ENCODE data around the gene SYT3. TPM values are rescaled to one million over a fixed set of nuclear protein-coding genes. Genes with fewer than 3 reads are reported as not detected.
"Not testable (repeated sequence)": the region's sequence is repeated elsewhere in the genome, so short reads cannot be mapped to it uniquely, and the experiment has no call there.

SYT3 gene
- total RNA-seq, 1 donor from 2014 or later, result not detected

DNA sequence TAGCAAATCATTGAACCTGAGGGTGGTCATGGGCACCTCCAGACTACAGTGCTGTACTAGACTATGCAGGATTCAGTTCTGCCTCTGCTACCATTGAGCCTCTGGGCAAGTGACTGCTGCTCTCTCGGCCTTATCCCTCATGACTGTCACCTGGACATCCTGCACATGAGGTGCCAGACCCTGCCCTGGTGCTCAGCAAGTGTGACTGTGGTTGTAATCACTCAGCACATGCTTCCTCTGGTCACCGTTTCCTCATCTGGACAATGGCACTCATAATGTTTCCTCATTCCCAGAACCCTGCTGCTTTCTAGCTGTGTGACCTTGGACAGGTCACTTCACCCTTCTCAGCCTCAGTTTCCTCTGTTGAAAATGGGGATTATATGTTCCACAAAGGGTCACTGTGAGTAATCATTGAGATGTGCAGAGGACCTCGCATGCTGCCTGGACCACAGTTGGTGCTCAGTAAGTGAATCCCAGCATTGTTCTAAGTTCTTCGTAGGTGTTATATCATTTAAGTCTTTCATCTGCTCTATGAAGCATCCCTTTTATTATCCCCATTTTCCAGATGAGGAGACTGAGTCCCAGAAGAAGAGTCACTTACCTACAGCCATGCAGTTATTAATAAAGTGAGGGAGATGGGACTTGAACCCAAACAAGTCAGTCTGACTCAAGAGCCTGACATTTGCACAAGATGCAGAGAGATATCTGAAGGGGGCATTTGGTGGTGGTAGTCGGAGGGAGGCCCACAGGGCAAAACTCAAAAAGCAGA, 3.2 kb downstream of the SYT3 start:
- no peak for DNase-seq (ENCODE audit: low read depth, low spot score)

DNA sequence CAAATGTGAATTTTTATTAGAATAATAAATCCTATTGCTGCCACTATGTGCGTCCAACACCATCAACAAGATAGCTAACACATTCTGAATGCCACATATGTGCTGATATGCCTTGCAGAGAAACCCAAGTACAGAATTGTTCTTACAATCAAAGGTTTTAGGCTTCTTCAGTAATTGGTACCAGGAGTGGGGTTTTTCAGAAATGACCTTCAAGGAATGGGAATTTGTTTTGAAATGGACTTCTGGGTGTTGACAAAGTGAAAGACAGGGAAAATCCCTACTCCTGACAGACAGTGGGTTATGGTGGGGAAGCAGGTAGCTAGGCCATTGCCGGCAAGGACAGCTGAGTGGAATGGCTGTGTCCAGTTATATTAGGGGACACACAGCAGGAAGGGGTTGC, 5.7 kb downstream of the SYT3 start:
- no peak for DNase-seq (ENCODE audit: low read depth, low spot score)

- DNase-seq (ENCODE audit: low read depth, low spot score), result no peak
Observed at GRCh38 chr19:50633359-50633758, 6.3 kb downstream of the SYT3 start.

- DNase-seq (ENCODE audit: low read depth, low spot score), result no peak
Observed at GRCh38 chr19:50632151-50632835, 7.4 kb downstream of the SYT3 start.

GRCh38 chr19:50629801-50630200, 9.9 kb downstream of the SYT3 start:
- no peak for DNase-seq (ENCODE audit: low read depth, low spot score)

- no peak for DNase-seq (ENCODE audit: low read depth, low spot score)
Observed at GRCh38 chr19:50629194-50629593, 10.5 kb downstream of the SYT3 start.

DNA sequence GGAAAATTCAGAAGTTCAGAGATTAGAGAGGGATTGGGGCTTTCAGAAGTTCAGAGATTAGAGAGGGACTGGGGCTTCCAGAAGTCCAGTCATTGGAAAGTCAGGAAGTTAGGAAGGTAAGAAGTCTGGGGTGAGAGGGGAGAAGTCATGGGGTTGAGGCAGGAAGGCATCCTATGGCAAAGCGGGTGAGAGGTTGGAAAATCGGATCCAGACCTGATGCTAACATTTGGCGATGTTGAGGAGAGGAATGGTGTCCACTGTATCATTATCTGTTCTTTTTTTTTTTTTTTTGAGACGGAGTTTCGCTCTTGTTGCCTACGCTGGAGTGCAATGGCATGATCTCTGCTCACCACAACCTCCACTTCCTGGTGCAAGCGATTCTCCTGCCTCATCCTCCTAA, 11.1 kb downstream of the SYT3 start:
- no peak for DNase-seq (ENCODE audit: low read depth, low spot score)

DNA sequence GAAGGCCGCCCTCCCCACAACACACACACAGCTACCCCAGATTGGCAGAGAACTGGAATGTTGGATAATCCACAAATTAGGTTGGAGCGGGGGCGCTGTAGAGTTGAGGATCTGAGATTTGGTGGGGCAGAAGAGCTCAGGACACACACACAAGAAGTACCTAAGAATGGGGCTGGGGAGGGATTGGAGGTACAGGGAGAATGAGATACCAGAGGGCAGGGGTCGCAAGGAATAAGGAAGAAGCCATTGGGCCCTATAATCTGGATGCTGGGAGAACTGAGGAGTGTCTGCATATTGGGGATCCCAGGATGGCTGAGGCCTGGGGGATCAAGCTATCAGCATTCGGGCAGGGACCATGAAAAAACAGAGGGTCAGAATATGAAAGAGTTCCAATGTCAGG, 11.5 kb downstream of the SYT3 start:
- DNase-seq (ENCODE audit: low read depth, low spot score), result no peak

DNA sequence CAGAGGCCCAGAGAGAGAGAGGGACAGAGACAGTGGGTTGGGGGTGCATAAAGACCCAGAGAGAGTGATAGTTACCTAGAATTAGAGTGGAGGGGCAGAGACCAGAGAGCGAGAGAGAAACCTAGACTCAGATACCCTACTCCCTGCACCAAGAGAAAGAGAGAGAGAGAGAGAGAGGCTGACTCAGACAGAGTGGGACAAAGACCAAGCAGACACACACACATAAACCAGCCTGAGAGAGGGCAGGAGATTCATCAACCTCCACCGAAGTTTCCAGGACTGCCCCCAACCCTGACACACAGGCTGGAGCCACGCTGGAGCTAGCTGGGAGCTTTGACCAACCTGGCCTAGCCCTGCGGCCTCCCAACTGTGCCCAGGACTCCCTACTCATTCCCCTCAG, 12.9 kb downstream of the SYT3 start:
- DNase-seq (ENCODE audit: low read depth, low spot score), result no peak

DNA sequence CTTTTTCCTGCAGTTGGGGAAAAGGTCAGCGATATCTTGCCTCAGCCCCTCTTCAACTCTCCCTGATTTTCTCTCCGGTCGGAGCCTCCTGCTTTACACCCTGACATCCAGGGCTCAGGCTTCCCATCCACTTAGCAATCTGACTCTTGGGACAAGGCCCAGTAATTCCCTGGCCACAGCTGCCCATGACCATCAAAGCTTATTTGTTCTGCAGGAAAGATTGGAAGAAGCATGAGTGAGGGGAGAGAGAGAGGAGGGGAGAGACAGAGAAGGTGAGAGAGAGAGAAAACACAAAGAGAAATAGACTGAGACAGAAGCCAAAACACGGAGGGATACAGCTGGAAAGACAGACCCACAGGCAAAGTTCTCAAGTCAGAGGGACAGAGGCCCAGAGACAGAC, 13.7 kb downstream of the SYT3 start:
- DNase-seq (ENCODE audit: low read depth, low spot score), result no peak

DNA sequence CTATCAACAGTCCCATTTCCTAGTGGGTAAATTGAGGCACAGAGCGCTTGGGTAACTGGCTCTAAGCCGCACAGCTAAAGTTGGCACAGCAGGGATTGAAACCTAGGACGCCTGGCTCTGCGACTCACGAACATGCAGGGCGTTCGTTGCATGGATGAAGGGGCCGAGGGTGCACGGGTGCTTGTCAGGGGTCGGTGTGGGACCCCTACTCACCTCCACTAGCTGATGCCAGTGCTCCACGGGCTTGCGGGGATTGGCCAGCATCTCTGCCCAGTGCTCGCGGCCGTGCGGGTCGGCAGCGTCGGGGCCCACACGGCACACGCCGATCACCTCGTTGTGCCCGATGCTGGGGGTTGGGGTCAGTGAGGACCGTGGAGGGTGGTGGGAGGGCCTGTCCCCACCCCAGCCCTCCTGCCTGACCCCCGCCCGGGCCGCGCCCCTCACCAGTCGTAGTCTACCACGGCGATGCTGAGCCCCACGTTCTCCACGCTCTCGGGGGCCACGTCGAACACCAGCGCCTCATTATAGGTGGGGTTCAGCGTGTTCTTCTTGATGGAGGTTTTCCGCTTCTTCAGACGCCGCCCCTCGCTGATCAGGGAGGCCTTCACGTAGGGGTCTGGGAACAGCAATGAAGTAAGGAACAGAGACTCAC, 14.6 kb downstream of the SYT3 start:
- no peak for DNase-seq (ENCODE audit: low read depth, low spot score)

DNA sequence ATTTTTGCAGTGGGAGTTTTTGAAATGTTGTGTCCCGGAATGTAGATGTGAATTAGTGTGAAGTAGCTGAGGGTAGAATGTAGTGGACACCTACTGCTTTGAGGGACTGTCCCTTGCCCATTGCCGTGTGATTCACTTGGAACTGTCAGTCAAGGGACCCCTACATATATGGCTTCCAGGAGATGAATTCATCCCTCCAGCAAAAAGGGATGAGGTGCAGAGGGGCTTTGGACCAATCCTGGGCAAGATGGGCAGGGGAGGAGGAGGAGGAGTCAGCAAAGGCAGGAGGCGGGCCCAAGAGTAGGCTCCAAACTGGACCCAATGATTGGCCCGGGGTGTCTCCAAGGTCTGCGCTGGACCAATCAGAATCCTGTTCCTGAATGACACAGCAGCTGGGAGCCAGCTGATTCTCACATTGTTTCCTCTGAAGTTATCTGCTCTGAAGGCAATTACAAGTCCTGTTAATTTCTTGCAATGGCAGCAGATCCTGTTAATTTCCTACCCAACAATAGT, 19.2 kb downstream of the SYT3 start:
- not testable (repeated sequence) for DNase-seq (ENCODE audit: low read depth, low spot score)

DNA sequence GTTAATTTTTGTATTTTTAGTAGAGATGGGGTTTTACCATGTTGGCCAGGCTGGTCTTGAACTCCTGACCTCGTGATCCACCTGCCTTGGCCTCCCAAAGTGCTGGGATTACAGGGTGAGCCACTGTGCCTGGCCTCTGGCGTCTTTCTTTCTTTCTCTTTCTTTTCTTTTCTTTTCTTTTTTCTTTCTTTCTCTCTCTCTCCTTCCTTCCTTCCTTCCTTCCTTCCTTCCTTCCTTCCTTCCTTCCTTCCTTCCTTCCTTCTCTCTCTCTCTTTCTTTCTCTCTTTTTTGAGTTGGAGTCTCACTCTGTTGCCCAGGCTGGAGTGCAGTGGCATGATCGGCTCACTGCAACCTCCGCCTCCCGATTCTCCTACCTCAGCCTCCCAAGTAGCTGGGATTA, 20.5 kb downstream of the SYT3 start:
- DNase-seq (ENCODE audit: low read depth, low spot score), result not testable (repeated sequence)

DNA sequence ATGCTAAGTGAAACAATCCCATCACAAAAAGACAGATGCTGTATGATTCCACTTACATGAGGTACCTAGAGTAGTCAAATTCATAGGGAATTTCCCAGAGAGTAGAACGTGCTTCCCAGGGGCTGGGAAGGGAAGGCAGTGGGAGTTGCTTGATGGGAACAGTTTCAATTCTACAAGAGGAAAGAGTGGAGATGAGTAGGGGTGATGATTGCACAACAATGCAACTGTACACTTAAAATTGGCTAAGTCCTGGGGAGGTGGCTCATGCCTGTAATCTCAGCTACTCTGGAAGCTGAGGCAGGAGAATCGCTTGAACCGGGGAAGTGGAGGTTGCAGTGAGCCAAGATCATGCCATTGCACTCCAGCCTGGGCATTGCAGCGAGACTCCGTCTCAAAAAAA, 21.3 kb downstream of the SYT3 start:
- DNase-seq (ENCODE audit: low read depth, low spot score), result not testable (repeated sequence)

DNA sequence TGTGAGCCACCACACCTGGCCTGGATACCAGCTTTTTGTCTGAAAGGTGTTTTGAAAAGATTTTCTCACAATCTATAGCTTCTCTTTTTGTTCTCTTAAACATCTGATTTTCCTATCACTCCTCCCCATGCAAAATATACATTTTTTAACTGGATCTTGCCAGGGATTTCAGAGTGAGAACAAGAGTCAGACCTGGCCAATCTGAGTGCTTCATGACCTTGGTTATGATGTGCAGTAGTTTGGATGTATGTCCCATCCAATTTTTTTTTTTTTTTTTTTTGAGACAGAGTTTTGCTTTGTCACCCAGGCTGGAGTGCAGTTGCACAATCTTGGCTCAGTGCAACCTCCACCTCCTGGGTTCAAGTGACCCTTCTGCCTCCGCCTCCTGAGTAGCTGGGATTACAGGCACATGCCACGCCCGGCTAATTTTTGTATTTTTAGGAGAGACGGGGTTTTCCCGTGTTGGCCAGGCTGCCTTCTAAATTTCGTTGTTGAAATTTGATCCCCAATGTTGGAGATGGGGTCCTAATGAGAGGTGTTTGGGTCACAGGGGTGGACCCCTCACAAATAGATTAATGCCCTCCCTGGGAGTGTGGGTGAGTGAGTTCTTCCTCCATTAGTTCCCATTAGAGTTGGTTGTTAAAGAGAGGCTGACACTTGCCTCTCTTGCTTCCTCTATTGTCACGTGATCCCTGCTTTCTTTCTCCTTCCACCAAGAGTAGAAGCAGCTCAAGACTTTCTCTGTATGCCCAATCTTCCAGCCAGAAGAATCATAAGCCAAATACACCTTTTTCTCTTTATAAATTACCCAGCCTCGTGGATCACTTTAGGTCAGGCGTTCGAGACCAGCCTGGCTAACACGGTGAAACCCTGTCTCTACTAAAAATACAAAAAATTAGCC, 26.9 kb downstream of the SYT3 start:
- not testable (repeated sequence) for DNase-seq (ENCODE audit: low read depth, low spot score)

- peak; percentile 62 for DNase-seq (ENCODE audit: low read depth, low spot score)
Observed at GRCh38 chr19:50607874-50608785, 31.6 kb downstream of the SYT3 start.

DNA sequence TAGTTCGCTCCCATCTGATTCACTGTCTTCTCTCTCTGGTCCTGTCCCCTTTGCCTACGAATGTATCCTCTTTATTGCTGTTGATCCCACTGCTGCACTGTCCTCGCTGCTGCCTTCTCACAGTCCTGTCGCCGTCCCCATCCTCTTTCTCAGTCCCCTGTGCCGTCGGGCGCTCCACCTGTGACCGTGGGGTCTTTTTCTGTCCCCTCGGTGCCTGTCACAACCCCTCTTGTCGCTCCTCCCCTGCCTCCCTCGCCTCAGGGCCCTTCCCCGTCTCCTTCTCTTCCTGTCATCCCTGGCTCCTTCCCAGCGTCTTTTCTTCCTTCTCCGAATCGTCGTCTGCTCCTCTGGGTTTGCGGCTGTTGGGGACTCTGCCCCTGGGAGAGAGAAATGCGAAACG, 32.3 kb downstream of the SYT3 start:
- DNase-seq (ENCODE audit: low read depth, low spot score), result no peak

DNA sequence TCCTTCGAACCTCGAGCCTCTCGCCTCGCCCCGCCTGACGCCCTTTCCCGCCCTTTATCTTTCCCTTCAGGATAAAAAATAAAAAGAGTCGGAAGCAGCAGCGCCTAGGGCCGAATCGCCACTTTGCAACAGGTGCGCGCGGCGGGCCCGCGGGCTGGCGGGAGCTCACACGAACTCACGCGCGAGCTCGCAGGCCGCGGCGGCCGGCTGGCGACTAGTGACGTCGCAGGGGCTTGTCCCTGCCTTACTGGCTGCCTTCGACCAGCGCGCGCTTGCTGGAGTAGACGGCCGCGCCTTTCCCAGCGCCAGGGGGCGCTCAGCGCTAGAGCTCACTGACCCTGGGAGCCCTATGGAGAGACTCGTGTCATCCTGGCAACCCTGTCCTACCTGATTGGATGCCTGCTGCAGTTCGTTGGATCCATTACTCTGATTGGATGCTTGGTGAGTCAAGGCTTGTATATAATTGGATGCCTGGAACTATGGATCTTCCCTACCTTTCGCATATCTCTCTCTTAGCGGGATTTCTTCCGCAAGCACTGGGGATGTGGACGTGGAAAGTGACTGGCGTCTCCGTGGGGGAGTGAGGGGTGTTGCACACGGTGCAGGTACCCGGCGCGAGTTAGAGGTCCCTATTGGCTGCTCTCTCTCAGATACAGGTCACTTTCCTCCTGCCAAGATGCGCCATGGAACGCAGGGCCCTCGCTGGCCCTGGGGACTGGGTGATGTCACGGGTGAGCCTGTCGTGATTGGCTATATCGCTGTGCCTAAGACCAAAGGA, 33.4 kb downstream of the SYT3 start:
- DNase-seq (ENCODE audit: low read depth, low spot score), result not testable (repeated sequence)
